Stimulated activated CD4-positive, alpha-beta T cell treated with anti-CD3 and anti-CD28 coated beads, Interleukin-4, amount 100 ng/mL, for 48 hours (primary cell): Measurements from ENCODE around the gene MBP.
"Not testable (repeated sequence)": the region's sequence is repeated elsewhere in the genome, so short reads cannot be mapped to it uniquely, and the experiment has no call there.

Experiments used
- DNase-seq, 2 donors: peaks; one replicate each; pipeline ENCODE4 v3.0.0-alpha.2; 2020; ENCODE audit warnings: low read depth in 2 of 2

MBP gene

GRCh38 chr18:77022556-77022955 is 110.0 kb downstream of the MBP start:
- DNase-seq = no peak

GRCh38 chr18:77022116-77022515 is 110.5 kb downstream of the MBP start:
- no peak for DNase-seq

GRCh38 chr18:77021478-77021877 is 111.1 kb downstream of the MBP start:
- not testable (repeated sequence) for DNase-seq

- DNase-seq = no peak
Observed at GRCh38 chr18:77021075-77021474, 111.5 kb downstream of the MBP start.

GRCh38 chr18:77020561-77020960 is 112.0 kb downstream of the MBP start:
- no peak for DNase-seq

GRCh38 chr18:77019641-77020040 is 112.9 kb downstream of the MBP start:
- no peak for DNase-seq

GRCh38 chr18:77018650-77019049 is 113.9 kb downstream of the MBP start:
- not testable (repeated sequence) for DNase-seq

- no peak for DNase-seq
Observed at GRCh38 chr18:77017355-77017754, 115.2 kb downstream of the MBP start.

GRCh38 chr18:77016936-77017335 is 115.6 kb downstream of the MBP start:
- DNase-seq = no peak

GRCh38 chr18:77015771-77016710 is 116.5 kb downstream of the MBP start:
- no peak for DNase-seq

GRCh38 chr18:77015169-77015568 is 117.4 kb downstream of the MBP start:
- no peak for DNase-seq

- DNase-seq = no peak
Observed at GRCh38 chr18:77014538-77014937, 118.0 kb downstream of the MBP start.

GRCh38 chr18:77013811-77014521 is 118.6 kb downstream of the MBP start:
- DNase-seq = no peak

GRCh38 chr18:77012806-77013541 is 119.6 kb downstream of the MBP start:
- DNase-seq = no peak

GRCh38 chr18:77012120-77012519 is 120.5 kb downstream of the MBP start:
- DNase-seq = no peak

- DNase-seq = no peak
Observed at GRCh38 chr18:77009675-77010074, 122.9 kb downstream of the MBP start.

GRCh38 chr18:77008576-77009315 is 123.8 kb downstream of the MBP start:
- no peak for DNase-seq

GRCh38 chr18:77008006-77008405 is 124.6 kb downstream of the MBP start:
- DNase-seq = no peak

- no peak for DNase-seq
Observed at GRCh38 chr18:77007251-77007650, 125.3 kb downstream of the MBP start.

- no peak for DNase-seq
Observed at GRCh38 chr18:77006305-77007175, 126.0 kb downstream of the MBP start.
